Epithelial cell of proximal tubule (primary cell): Measurements from ENCODE around the gene ADRA2B. TPM values are rescaled to one million over a fixed set of nuclear protein-coding genes. Genes with fewer than 3 reads are reported as not detected.

Source experiments
- DNase-seq: peaks from one replicate; pipeline ENCODE4 v3.0.0-alpha.2; 2011; ENCODE audit warnings: low read depth
- H3K4me3 ChIP-seq: 2 replicates; pipeline ENCODE4 v1.5.1; 2011; ENCODE audit warnings: low read depth, mild to moderate bottlenecking, low read length
- CTCF ChIP-seq: conservative IDR thresholded peaks from 2 replicates; pipeline ENCODE4 v1.5.1; 2012; ENCODE audit warnings: low read depth, mild to moderate bottlenecking, low read length
- total RNA-seq: library from RNA; depleted of rRNA; stranded (reverse); fragments of >200 nt; gene quantifications from 2 replicates; pipeline ENCODE4 v1.2.3, GENCODE V29; 2015

Gene ADRA2B
- total RNA-seq, 1 donor from 2014 or later = 0.23 TPM

GRCh38 chr2:96118698-96119388 is 2.5 kb upstream of the ADRA2B start:
- no peak for TF ChIP-seq CTCF
- no peak overlapping the region for H3K4me3 ChIP-seq
- DNase-seq = no peak

- no peak for DNase-seq
- no peak overlapping the region for H3K4me3 ChIP-seq
- TF ChIP-seq CTCF = no peak
Observed at GRCh38 chr2:96117701-96118588, 1.6 kb upstream of the ADRA2B start.

GRCh38 chr2:96116879-96117533 is 635 bp upstream of the ADRA2B start:
- no peak for DNase-seq
- peak; percentile 55 for TF ChIP-seq CTCF
- peak overlapping the region; percentile 36 for H3K4me3 ChIP-seq

- peak overlapping the region; percentile 36 for H3K4me3 ChIP-seq
- TF ChIP-seq CTCF = no peak
- no peak for DNase-seq
Observed at GRCh38 chr2:96115631-96116423, 544 bp downstream of the ADRA2B start.

GRCh38 chr2:96114903-96115581 is 1.3 kb downstream of the ADRA2B start:
- TF ChIP-seq CTCF = no peak
- no peak overlapping the region for H3K4me3 ChIP-seq
- DNase-seq = no peak

- TF ChIP-seq CTCF = no peak
- DNase-seq = no peak
- H3K4me3 ChIP-seq = no peak overlapping the region
Observed at GRCh38 chr2:96114546-96114902, 1.8 kb downstream of the ADRA2B start.
